ENCODE results near the gene DNAH12. TPM values are rescaled to one million over a fixed set of nuclear protein-coding genes. Genes with fewer than 3 reads are reported as not detected.

DNAH12 gene
- total and polyA plus RNA-seq, 10 of the 15 experiments (the other 5 are each of a cell fraction or from before 2014, with no cell fraction given), result under 0.01 to 0.35 (median 0.08) TPM

DNA sequence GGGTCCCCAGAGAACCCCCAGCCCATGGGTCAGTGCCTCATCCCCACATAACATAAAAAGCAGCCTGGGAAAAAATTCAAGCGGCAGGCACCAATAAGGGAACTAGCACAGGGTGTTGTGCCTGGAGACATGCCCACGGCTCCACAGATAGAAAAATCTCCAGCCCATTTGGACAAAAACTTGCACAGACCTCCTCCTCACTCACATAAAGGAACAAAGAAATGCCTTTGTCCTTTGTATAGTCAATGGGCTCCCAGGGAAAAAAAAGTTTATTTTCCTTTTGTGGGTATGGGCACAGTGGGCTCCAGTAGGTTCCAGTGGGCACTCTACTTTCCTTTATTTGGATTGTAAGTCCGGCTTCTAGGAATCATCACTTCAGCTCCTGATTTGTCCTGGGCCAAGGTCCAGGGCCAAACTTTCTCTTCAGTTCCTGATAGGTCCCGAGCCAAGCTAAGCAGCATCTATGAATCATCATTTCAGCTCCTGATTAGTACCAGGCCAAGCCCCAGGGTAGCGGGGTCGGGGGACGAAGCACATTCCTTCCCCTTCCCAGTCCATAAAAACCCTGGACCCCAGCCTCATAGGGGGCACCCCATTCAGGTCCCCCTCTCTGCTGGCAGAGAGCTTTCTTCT lies 1.6 kb upstream of the DNAH12 start:
- WGBS (ENCODE audit: insufficient coverage, insufficient replicate concordance, low lambda C conversion rate, missing lambda C conversion rate), result 87% methylated on average over 7 of the region's 7 CpGs
- no peak for ATAC-seq
- ChIA-PET POLR2A (no interaction called here), SMC1A (ENCODE audit: uncharacterized antibody, unreplicated experiment) (interaction anchor here (1.4 kb wide), 1 partner anchor 148 kb away, joined by 3 read pairs; no protein-coding TSS in a partner anchor), CTCF (interaction anchor here (1.1 kb wide), 1 partner anchor 149 kb away, joined by 3 read pairs; no protein-coding TSS in a partner anchor), RAD21 (ENCODE audit: unreplicated experiment) (interaction anchor here (0.6 kb wide), 1 partner anchor 25 kb away, joined by 3 read pairs; no protein-coding TSS in a partner anchor)
- no peak overlapping the region for H3K27ac ChIP-seq (ENCODE audit: control insufficient read depth, insufficient read depth)
- no peaks in the 10 kb centered on the region for H3K79me2 ChIP-seq (ENCODE audit: control insufficient read depth, insufficient read depth, low read length)
- H3K9me3 ChIP-seq (replicated peaks; ENCODE audit: control insufficient read depth, insufficient read depth, low read length), result no peaks in the 10 kb centered on the region
- no peaks in the 10 kb centered on the region for H3K36me3 ChIP-seq (ENCODE audit: control insufficient read depth in 2 of 2, insufficient read depth in 2 of 2, low read length in 1 of 2)
- BruUV-seq (replicated peaks), result no TSS peak
- DNase-seq (ENCODE audit: low read depth, low spot score), result no peak
- no peak overlapping the region for H2AFZ ChIP-seq (ENCODE audit: control insufficient read depth, low read depth, low read length)
- in situ Hi-C loops (cut with MboI) (no loop called here), intact Hi-C loops (cut with micrococcal nuclease; ENCODE audit: unreplicated experiment) (no loop called here)
- H3K4me3 ChIP-seq, result no peak overlapping the region
- H4K20me1 ChIP-seq (ENCODE audit: control insufficient read depth, insufficient read depth), result no peaks in the 10 kb centered on the region
- no peak overlapping the region for H3K9ac ChIP-seq (ENCODE audit: control insufficient read depth, insufficient read depth, low read length)
- H3K4me2 ChIP-seq (ENCODE audit: control insufficient read depth, insufficient read depth), result no peak overlapping the region
- no peak for FAIRE-seq
- H3K27me3 ChIP-seq (replicated peaks in 1 of 2; ENCODE audit: control insufficient read depth in 2 of 2, insufficient read depth in 2 of 2, low read length in 1 of 2), result no peaks in the 10 kb centered on the region
- peaks cover 5% of the 10 kb centered on the region for H3K4me1 ChIP-seq (ENCODE audit: control insufficient read depth, insufficient read depth, low read length)
- TF ChIP-seq POU2F2 (IDR thresholded peaks at IDR 0.05; ENCODE audit: borderline replicate concordance, low read depth, low read length) (no peak), ZNF274 (IDR thresholded peaks at IDR 0.05; ENCODE audit: insufficient read depth, insufficient read length) (no peak), SP1 (IDR thresholded peaks at IDR 0.05; ENCODE audit: low read depth, low read length) (no peak), POLR2AphosphoS5 (IDR thresholded peaks at IDR 0.05; ENCODE audit: low read length) (no peak)
- TF ChIP-seq, protein P1, sequence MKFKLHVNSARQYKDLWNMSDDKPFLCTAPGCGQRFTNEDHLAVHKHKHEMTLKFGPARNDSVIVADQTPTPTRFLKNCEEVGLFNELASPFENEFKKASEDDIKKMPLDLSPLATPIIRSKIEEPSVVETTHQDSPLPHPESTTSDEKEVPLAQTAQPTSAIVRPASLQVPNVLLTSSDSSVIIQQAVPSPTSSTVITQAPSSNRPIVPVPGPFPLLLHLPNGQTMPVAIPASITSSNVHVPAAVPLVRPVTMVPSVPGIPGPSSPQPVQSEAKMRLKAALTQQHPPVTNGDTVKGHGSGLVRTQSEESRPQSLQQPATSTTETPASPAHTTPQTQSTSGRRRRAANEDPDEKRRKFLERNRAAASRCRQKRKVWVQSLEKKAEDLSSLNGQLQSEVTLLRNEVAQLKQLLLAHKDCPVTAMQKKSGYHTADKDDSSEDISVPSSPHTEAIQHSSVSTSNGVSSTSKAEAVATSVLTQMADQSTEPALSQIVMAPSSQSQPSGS (IDR thresholded peaks at IDR 0.05; ENCODE audit: low read length), result no peak
- TF ChIP-seq, protein P2, sequence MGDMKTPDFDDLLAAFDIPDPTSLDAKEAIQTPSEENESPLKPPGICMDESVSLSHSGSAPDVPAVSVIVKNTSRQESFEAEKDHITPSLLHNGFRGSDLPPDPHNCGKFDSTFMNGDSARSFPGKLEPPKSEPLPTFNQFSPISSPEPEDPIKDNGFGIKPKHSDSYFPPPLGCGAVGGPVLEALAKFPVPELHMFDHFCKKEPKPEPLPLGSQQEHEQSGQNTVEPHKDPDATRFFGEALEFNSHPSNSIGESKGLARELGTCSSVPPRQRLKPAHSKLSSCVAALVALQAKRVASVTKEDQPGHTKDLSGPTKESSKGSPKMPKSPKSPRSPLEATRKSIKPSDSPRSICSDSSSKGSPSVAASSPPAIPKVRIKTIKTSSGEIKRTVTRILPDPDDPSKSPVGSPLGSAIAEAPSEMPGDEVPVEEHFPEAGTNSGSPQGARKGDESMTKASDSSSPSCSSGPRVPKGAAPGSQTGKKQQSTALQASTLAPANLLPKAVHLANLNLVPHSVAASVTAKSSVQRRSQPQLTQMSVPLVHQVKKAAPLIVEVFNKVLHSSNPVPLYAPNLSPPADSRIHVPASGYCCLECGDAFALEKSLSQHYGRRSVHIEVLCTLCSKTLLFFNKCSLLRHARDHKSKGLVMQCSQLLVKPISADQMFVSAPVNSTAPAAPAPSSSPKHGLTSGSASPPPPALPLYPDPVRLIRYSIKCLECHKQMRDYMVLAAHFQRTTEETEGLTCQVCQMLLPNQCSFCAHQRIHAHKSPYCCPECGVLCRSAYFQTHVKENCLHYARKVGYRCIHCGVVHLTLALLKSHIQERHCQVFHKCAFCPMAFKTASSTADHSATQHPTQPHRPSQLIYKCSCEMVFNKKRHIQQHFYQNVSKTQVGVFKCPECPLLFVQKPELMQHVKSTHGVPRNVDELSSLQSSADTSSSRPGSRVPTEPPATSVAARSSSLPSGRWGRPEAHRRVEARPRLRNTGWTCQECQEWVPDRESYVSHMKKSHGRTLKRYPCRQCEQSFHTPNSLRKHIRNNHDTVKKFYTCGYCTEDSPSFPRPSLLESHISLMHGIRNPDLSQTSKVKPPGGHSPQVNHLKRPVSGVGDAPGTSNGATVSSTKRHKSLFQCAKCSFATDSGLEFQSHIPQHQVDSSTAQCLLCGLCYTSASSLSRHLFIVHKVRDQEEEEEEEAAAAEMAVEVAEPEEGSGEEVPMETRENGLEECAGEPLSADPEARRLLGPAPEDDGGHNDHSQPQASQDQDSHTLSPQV (IDR thresholded peaks at IDR 0.05), result no peak
- TF ChIP-seq, protein P3, sequence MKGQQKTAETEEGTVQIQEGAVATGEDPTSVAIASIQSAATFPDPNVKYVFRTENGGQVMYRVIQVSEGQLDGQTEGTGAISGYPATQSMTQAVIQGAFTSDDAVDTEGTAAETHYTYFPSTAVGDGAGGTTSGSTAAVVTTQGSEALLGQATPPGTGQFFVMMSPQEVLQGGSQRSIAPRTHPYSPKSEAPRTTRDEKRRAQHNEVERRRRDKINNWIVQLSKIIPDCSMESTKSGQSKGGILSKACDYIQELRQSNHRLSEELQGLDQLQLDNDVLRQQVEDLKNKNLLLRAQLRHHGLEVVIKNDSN (IDR thresholded peaks at IDR 0.05; ENCODE audit: borderline replicate concordance, extremely low read length, insufficient read depth, low read depth, low read length), result no peak
- TF ChIP-seq, protein P4, sequence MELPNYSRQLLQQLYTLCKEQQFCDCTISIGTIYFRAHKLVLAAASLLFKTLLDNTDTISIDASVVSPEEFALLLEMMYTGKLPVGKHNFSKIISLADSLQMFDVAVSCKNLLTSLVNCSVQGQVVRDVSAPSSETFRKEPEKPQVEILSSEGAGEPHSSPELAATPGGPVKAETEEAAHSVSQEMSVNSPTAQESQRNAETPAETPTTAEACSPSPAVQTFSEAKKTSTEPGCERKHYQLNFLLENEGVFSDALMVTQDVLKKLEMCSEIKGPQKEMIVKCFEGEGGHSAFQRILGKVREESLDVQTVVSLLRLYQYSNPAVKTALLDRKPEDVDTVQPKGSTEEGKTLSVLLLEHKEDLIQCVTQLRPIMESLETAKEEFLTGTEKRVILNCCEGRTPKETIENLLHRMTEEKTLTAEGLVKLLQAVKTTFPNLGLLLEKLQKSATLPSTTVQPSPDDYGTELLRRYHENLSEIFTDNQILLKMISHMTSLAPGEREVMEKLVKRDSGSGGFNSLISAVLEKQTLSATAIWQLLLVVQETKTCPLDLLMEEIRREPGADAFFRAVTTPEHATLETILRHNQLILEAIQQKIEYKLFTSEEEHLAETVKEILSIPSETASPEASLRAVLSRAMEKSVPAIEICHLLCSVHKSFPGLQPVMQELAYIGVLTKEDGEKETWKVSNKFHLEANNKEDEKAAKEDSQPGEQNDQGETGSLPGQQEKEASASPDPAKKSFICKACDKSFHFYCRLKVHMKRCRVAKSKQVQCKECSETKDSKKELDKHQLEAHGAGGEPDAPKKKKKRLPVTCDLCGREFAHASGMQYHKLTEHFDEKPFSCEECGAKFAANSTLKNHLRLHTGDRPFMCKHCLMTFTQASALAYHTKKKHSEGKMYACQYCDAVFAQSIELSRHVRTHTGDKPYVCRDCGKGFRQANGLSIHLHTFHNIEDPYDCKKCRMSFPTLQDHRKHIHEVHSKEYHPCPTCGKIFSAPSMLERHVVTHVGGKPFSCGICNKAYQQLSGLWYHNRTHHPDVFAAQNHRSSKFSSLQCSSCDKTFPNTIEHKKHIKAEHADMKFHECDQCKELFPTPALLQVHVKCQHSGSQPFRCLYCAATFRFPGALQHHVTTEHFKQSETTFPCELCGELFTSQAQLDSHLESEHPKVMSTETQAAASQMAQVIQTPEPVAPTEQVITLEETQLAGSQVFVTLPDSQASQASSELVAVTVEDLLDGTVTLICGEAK (IDR thresholded peaks at IDR 0.05; ENCODE audit: borderline replicate concordance), result no peak
- TF ChIP-seq, protein P5, sequence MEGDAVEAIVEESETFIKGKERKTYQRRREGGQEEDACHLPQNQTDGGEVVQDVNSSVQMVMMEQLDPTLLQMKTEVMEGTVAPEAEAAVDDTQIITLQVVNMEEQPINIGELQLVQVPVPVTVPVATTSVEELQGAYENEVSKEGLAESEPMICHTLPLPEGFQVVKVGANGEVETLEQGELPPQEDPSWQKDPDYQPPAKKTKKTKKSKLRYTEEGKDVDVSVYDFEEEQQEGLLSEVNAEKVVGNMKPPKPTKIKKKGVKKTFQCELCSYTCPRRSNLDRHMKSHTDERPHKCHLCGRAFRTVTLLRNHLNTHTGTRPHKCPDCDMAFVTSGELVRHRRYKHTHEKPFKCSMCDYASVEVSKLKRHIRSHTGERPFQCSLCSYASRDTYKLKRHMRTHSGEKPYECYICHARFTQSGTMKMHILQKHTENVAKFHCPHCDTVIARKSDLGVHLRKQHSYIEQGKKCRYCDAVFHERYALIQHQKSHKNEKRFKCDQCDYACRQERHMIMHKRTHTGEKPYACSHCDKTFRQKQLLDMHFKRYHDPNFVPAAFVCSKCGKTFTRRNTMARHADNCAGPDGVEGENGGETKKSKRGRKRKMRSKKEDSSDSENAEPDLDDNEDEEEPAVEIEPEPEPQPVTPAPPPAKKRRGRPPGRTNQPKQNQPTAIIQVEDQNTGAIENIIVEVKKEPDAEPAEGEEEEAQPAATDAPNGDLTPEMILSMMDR (IDR thresholded peaks at IDR 0.05 in 2 of 3, conservative IDR thresholded peaks at IDR 0.05 in 1 of 3; ENCODE audit: control insufficient read depth in 2 of 3, extremely low read depth in 1 of 3, insufficient read depth in 1 of 3, low read depth in 3 of 3, low read length in 3 of 3), result no peak
